Astrocyte (in vitro differentiated cells and primary cell): Measurements from ENCODE around the gene KIF26B. TPM values are rescaled to one million over a fixed set of nuclear protein-coding genes. Genes with fewer than 3 reads are reported as not detected.
A peak's percentile ranks its signal among the peaks of the same experiment; 100 is the strongest.

ENCODE experiments used
- DNase-seq: peaks from one replicate; pipeline ENCODE4 v3.0.0-alpha.2; 2010; ENCODE audit warnings: low read depth
- FAIRE-seq: peaks from 2 replicates; lab custom pipeline; 2011; peaks lifted over from hg19 to GRCh38; lab: Jason Lieb, UNC
- H2AFZ ChIP-seq: 2 replicates; pipeline ENCODE4 v1.6.0; 2012; ENCODE audit warnings: low read depth, low read length, inconsistent platforms
- H3K27ac ChIP-seq: 2 replicates; pipeline ENCODE4 v1.5.1; 2011; ENCODE audit warnings: low read depth, low read length, inconsistent platforms
- H3K27me3 ChIP-seq: 2 replicates; pipeline ENCODE4 v1.6.0; 2011; ENCODE audit warnings: low read length, inconsistent platforms; ENCODE audit not compliant: insufficient read depth
- H3K36me3 ChIP-seq: 2 replicates; pipeline ENCODE4 v1.5.1; 2011; ENCODE audit warnings: low read length, inconsistent platforms; ENCODE audit not compliant: insufficient read depth
- H3K4me1 ChIP-seq: 2 replicates; pipeline ENCODE4 v1.5.1; 2011; ENCODE audit warnings: low read length, inconsistent platforms; ENCODE audit not compliant: insufficient read depth
- H3K4me2 ChIP-seq: 2 replicates; pipeline ENCODE4 v1.6.0; 2012; ENCODE audit warnings: low read length, inconsistent platforms
- H3K4me3 ChIP-seq: 2 replicates; pipeline ENCODE4 v1.5.1; 2011; ENCODE audit warnings: low read depth, mild to moderate bottlenecking, low read length, inconsistent platforms; ENCODE audit not compliant: insufficient read depth
- H3K79me2 ChIP-seq: 2 replicates; pipeline ENCODE4 v1.6.0; 2012; ENCODE audit warnings: mild to moderate bottlenecking, low read length, inconsistent platforms; ENCODE audit not compliant: insufficient read depth
- H3K9ac ChIP-seq: 2 replicates; pipeline ENCODE4 v1.6.0; 2012; ENCODE audit warnings: mild to moderate bottlenecking, low read length, inconsistent platforms
- H3K9me3 ChIP-seq: 2 replicates; pipeline ENCODE4 v1.5.1; 2012; ENCODE audit warnings: low read depth, mild to moderate bottlenecking, low read length, inconsistent platforms; ENCODE audit not compliant: insufficient read depth
- H4K20me1 ChIP-seq: 2 replicates; pipeline ENCODE4 v1.6.0; 2012; ENCODE audit warnings: low read length, inconsistent platforms; ENCODE audit not compliant: insufficient read depth
- H3K27ac Mint-ChIP-seq: one replicate; pipeline ENCODE4 v1.8.0; 2021; ENCODE audit warnings: mild to moderate bottlenecking, mixed read lengths; ENCODE audit not compliant: unreplicated experiment
- H3K27me3 Mint-ChIP-seq: one replicate; pipeline ENCODE4 v1.8.0; 2021; ENCODE audit warnings: low read depth, mixed read lengths; ENCODE audit not compliant: unreplicated experiment
- H3K36me3 Mint-ChIP-seq: one replicate; pipeline ENCODE4 v1.8.0; 2021; ENCODE audit warnings: low read depth, mixed read lengths; ENCODE audit not compliant: unreplicated experiment
- H3K4me1 Mint-ChIP-seq: one replicate; pipeline ENCODE4 v1.8.0; 2021; ENCODE audit warnings: low read depth, mixed read lengths; ENCODE audit not compliant: unreplicated experiment
- H3K4me3 Mint-ChIP-seq: one replicate; pipeline ENCODE4 v1.8.0; 2021; ENCODE audit warnings: mild to moderate bottlenecking, moderate library complexity, mixed read lengths; ENCODE audit not compliant: unreplicated experiment
- H3K9me3 Mint-ChIP-seq: one replicate; pipeline ENCODE4 v1.8.0; 2021; ENCODE audit warnings: mild to moderate bottlenecking, mixed read lengths; ENCODE audit not compliant: unreplicated experiment
- CTCF ChIP-seq: IDR thresholded peaks from 2 replicates; pipeline ENCODE4 v1.5.1; 2011; ENCODE audit warnings: low read depth, mild to moderate bottlenecking, inconsistent platforms, low read length, moderate library complexity; ENCODE audit not compliant: insufficient read depth
- EZH2 ChIP-seq: IDR thresholded peaks from 2 replicates; pipeline ENCODE4 v1.6.1; 2012; ENCODE audit warnings: mild to moderate bottlenecking, low read length, inconsistent platforms; ENCODE audit not compliant: insufficient read depth
- total RNA-seq: library from RNA; stranded (reverse); gene quantifications from 2 replicates; pipeline ENCODE4 v1.2.1, GENCODE V29; 2021

Gene KIF26B
- total RNA-seq, 1 donor from 2014 or later = 6.8 TPM

DNA sequence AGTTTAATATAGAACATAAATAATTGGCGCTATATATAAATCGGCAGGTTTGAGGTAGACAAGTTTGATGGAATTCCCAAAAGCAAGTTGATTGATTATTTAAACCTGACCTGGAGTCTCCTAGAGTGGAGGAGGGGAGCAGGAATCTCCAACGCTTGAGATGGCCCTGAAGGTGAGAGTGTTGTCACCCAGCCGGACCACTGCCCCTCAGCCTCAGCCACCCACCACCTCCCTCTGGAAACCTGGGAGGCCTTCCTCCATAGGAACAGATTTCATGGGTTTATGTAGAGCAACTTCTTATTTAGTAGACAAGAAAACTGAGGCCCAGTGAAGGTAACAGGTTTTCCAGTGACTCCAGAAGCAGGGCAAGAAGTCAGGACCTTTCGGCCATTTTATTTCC, 389.5 kb downstream of the KIF26B start:
- Histone ChIP-seq H3K9me3 (no peaks in the 10 kb centered on the region), H3K27ac (no peak overlapping the region)

GRCh38 chr1:245546875-245547274, 392.1 kb downstream of the KIF26B start:
- H3K4me3 Mint-ChIP-seq = no peak overlapping the region
- H3K4me1 Mint-ChIP-seq = no peaks in the 10 kb centered on the region
- H3K27ac Mint-ChIP-seq = no peak overlapping the region
- H3K4me2 ChIP-seq = no peak overlapping the region
- H4K20me1 ChIP-seq = no peaks in the 10 kb centered on the region
- no peaks in the 10 kb centered on the region for H3K9me3 ChIP-seq
- no peaks in the 10 kb centered on the region for H3K27me3 ChIP-seq
- TF ChIP-seq EZH2 = no peak
- no peak for TF ChIP-seq CTCF
- peaks cover 12% of the 10 kb centered on the region for H3K36me3 Mint-ChIP-seq
- DNase-seq (no peak), FAIRE-seq (no peak)
- no peak overlapping the region for H2AFZ ChIP-seq
- no peaks in the 10 kb centered on the region for H3K36me3 ChIP-seq
- no peak overlapping the region for H3K27ac ChIP-seq
- no peaks in the 10 kb centered on the region for H3K9me3 Mint-ChIP-seq
- H3K9ac ChIP-seq = no peak overlapping the region
- no peaks in the 10 kb centered on the region for H3K79me2 ChIP-seq
- H3K4me3 ChIP-seq = no peak overlapping the region
- peaks cover 4% of the 10 kb centered on the region for H3K27me3 Mint-ChIP-seq
- H3K4me1 ChIP-seq = no peaks in the 10 kb centered on the region

More for the DNA sequence above, 389.5 kb downstream of the KIF26B start:
- no peak overlapping the region for H3K9ac ChIP-seq
- Mint-ChIP-seq H3K36me3 (peaks cover 20% of the 10 kb centered on the region), H3K4me1 (no peaks in the 10 kb centered on the region), H3K9me3 (no peaks in the 10 kb centered on the region), H3K4me3 (no peak overlapping the region), H3K27me3 (peaks cover 5% of the 10 kb centered on the region), H3K27ac (no peak overlapping the region)
- FAIRE-seq = no peak
- H3K79me2 ChIP-seq = no peaks in the 10 kb centered on the region
- no peaks in the 10 kb centered on the region for H3K4me1 ChIP-seq
- H3K4me2 ChIP-seq = no peak overlapping the region
- H3K27me3 ChIP-seq = no peaks in the 10 kb centered on the region
- H4K20me1 ChIP-seq = no peaks in the 10 kb centered on the region
- H2AFZ ChIP-seq = no peak overlapping the region
- H3K4me3 ChIP-seq = no peak overlapping the region
- TF ChIP-seq EZH2 (no peak), CTCF (no peak)
- no peak for DNase-seq
- no peaks in the 10 kb centered on the region for H3K36me3 ChIP-seq

GRCh38 chr1:245549996-245550719, 395.4 kb downstream of the KIF26B start:
- TF ChIP-seq CTCF (no peak), EZH2 (no peak)
- Histone ChIP-seq H2AFZ (peak overlapping the region; percentile 63), H3K27ac (no peak overlapping the region), H4K20me1 (no peaks in the 10 kb centered on the region), H3K27me3 (no peaks in the 10 kb centered on the region), H3K4me3 (no peak overlapping the region), H3K79me2 (no peaks in the 10 kb centered on the region), H3K9me3 (no peaks in the 10 kb centered on the region), H3K4me2 (peak overlapping the region; percentile 44), H3K4me1 (no peaks in the 10 kb centered on the region), H3K9ac (peak overlapping the region; percentile 1), H3K36me3 (no peaks in the 10 kb centered on the region)
- FAIRE-seq = no peak
- Mint-ChIP-seq H3K9me3 (no peaks in the 10 kb centered on the region), H3K4me1 (no peaks in the 10 kb centered on the region), H3K4me3 (no peak overlapping the region), H3K27me3 (peaks cover 10% of the 10 kb centered on the region), H3K36me3 (peaks cover 5% of the 10 kb centered on the region), H3K27ac (no peak overlapping the region)
- no peak for DNase-seq
